HG03066 (cell line): ENCODE results near the gene RGS12.

ENCODE experiments used
- ATAC-seq: cut with Tn5 transposase; IDR thresholded peaks from one replicate; pipeline ENCODE4 v1.9.1; 2021; ENCODE audit warnings: low read depth; ENCODE audit not compliant: unreplicated experiment

The RGS12 gene

GRCh38 chr4:3342182-3342854 lies 49.5 kb downstream of the RGS12 start:
- ATAC-seq = no peak
